ENCODE results near the gene GPHA2. TPM values are rescaled to one million over a fixed set of nuclear protein-coding genes. Genes with fewer than 3 reads are reported as not detected.

GPHA2 gene
- total and polyA plus RNA-seq, 2 of the 13 experiments (the other 11 are each of a cell fraction or from before 2014, with no cell fraction given) = 13.0 to 19.1 TPM

- in situ Hi-C loops (cut with HindIII; ENCODE audit: extremely low pct_ligation_motif_present, low pct_unique_long_range_greater_than_20kb) (no loop called here), intact Hi-C loops (cut with micrococcal nuclease; ENCODE audit: unreplicated experiment) (no loop called here)
- no peaks in the 10 kb centered on the region for H3K9me3 ChIP-seq (ENCODE audit: low read length)
- no peak for FAIRE-seq
- ATAC-seq = no peak
- no peak overlapping the region for H2AFZ ChIP-seq (ENCODE audit: low read length)
- 95% methylated on average over 7 of the region's 9 CpGs for WGBS (ENCODE audit: low lambda C conversion rate)
- H4K20me1 ChIP-seq (ENCODE audit: insufficient read depth, low read length) = no peaks in the 10 kb centered on the region
- ChIA-PET CTCF (ENCODE audit: low intra/inter-chr PET ratio, low total read pairs) (no interaction called here), POLR2A (no interaction called here)
- DNase-seq (ENCODE audit: low spot score) = no peak
- TF ChIP-seq NFKBIZ (CRISPR knock-in tag; IDR thresholded peaks at IDR 0.05) (no peak), ZNF460 (CRISPR knock-in tag; IDR thresholded peaks at IDR 0.05; ENCODE audit: borderline replicate concordance) (no peak), GPN1 (CRISPR knock-in tag; IDR thresholded peaks at IDR 0.05; ENCODE audit: borderline replicate concordance) (no peak)
- H3K79me2 ChIP-seq (ENCODE audit: insufficient read depth, low read length) = peaks cover 2% of the 10 kb centered on the region
- peaks cover 20 to 27% of the 10 kb centered on the region in 2 experiments; a peak in 4 of 5 replicates for H3K36me3 ChIP-seq (replicated peaks in 1 of 2; ENCODE audit: control insufficient read depth in 1 of 2, insufficient read depth in 2 of 2, low read length in 2 of 2)
- no peak overlapping the region for H3K4me2 ChIP-seq (ENCODE audit: low read depth, low read length)
- no peak overlapping the region for H3K27ac ChIP-seq (ENCODE audit: extremely low read length, insufficient read depth, low read length)
- no TSS peak for BruUV-seq (replicated peaks)
- H3K4me1 ChIP-seq (ENCODE audit: insufficient read depth, low read length) = peaks cover 14% of the 10 kb centered on the region
- no peak overlapping the region for H3K9ac ChIP-seq (ENCODE audit: insufficient read depth, low read depth, low read length)
- H3K4me3 ChIP-seq (replicated peaks in 1 of 3; ENCODE audit: insufficient read depth in 1 of 3, low read depth in 2 of 3, low read length in 3 of 3) = no peak overlapping the region
- H3K27me3 ChIP-seq (ENCODE audit: control insufficient read depth in 1 of 2, insufficient read depth in 2 of 2, low read length in 2 of 2) = no peaks in the 10 kb centered on the region; a peak in 1 of 5 replicates
Measured at GRCh38 chr11:64898076-64898445, 37.6 kb downstream of the GPHA2 start.

GRCh38 chr11:64897381-64898075, 38.2 kb downstream of the GPHA2 start:
- no peak overlapping the region for H3K4me2 ChIP-seq (ENCODE audit: low read depth, low read length)
- CTCF ChIA-PET (ENCODE audit: low intra/inter-chr PET ratio, low total read pairs) = no interaction called here
- intact Hi-C loops (cut with micrococcal nuclease; ENCODE audit: unreplicated experiment) = no loop called here
- no peak overlapping the region for H3K9ac ChIP-seq (ENCODE audit: insufficient read depth, low read depth, low read length)
- no peaks in the 10 kb centered on the region for H4K20me1 ChIP-seq (ENCODE audit: insufficient read depth, low read length)
- no peak for FAIRE-seq
- H3K27ac ChIP-seq (ENCODE audit: extremely low read length, insufficient read depth, low read length) = no peak overlapping the region
- peaks cover 14% of the 10 kb centered on the region for H3K4me1 ChIP-seq (ENCODE audit: insufficient read depth, low read length)
- H3K9me3 ChIP-seq (ENCODE audit: low read length) = no peaks in the 10 kb centered on the region
- in situ Hi-C loops (cut with HindIII; ENCODE audit: extremely low pct_ligation_motif_present, low pct_unique_long_range_greater_than_20kb) = no loop called here
- peaks cover 7% of the 10 kb centered on the region for H3K79me2 ChIP-seq (ENCODE audit: insufficient read depth, low read length)
- no peak overlapping the region for H3K4me3 ChIP-seq (replicated peaks in 1 of 3; ENCODE audit: insufficient read depth in 1 of 3, low read depth in 2 of 3, low read length in 3 of 3)
- H3K36me3 ChIP-seq (replicated peaks in 1 of 2; ENCODE audit: control insufficient read depth in 1 of 2, insufficient read depth in 2 of 2, low read length in 2 of 2) = peaks cover 18 to 24% of the 10 kb centered on the region in 2 experiments; a peak in 4 of 5 replicates
- POLR2A ChIA-PET = interaction anchor here (0.6 kb wide), 1 partner anchor 169 kb away, joined by 3 read pairs; no protein-coding TSS in a partner anchor
- TF ChIP-seq ZNF138 (CRISPR knock-in tag; IDR thresholded peaks at IDR 0.05; ENCODE audit: low read depth) = no peak
- WGBS (ENCODE audit: low lambda C conversion rate) = 97% methylated on average over 13 of the region's 19 CpGs
- no peak for DNase-seq (ENCODE audit: low spot score)
- no TSS peak for BruUV-seq (replicated peaks)
- H2AFZ ChIP-seq (ENCODE audit: low read length) = no peak overlapping the region
- no peak for ATAC-seq
- no peaks in the 10 kb centered on the region; a peak in 1 of 5 replicates for H3K27me3 ChIP-seq (ENCODE audit: control insufficient read depth in 1 of 2, insufficient read depth in 2 of 2, low read length in 2 of 2)

Data from HepG2 (cell line).